ES-I3 (cell line): ENCODE results near the gene OR2A1.
"Not testable (repeated sequence)": the region's sequence is repeated elsewhere in the genome, so short reads cannot be mapped to it uniquely, and the experiment has no call there.

Experiments used
- H3K36me3 ChIP-seq: 2 replicates; pipeline ENCODE4 v1.6.1; 2013; ENCODE audit warnings: mild to moderate bottlenecking, low read length, control low read depth, moderate library complexity; ENCODE audit not compliant: insufficient read depth
- H3K4me1 ChIP-seq: 2 replicates; pipeline ENCODE4 v1.6.1; 2013; ENCODE audit warnings: mild to moderate bottlenecking, control low read depth, low read length; ENCODE audit not compliant: insufficient read depth
- H3K9ac ChIP-seq: 2 replicates; pipeline ENCODE4 v1.6.1; 2013; ENCODE audit warnings: low read depth, mild to moderate bottlenecking, low read length, moderate library complexity
- H3K9me3 ChIP-seq: 2 replicates; pipeline ENCODE4 v1.6.1; 2013; ENCODE audit warnings: mild to moderate bottlenecking, low read length, moderate library complexity; ENCODE audit not compliant: control insufficient read depth, insufficient read depth

The OR2A1 gene

DNA sequence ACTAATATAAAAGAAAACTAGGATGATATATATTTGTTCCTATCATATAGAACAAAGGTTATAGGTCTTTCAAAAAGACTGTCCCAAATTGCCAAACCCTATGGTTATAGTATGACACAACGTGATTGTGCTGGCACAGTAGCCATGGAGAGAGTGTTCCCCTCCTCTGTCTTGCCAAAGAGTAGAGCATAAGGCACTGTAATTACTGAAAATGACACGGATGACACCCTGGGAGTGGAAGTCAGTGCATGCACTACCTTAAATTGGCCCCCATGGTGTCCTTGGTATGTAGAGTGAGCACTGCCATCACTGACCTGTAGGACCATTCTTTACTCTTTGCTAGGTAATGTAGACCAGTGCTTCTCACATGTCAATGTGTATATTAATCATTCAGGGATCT is 7.1 kb upstream of the OR2A1 start:
- not testable (repeated sequence) for H3K9me3 ChIP-seq, H3K9ac ChIP-seq, H3K4me1 ChIP-seq, H3K36me3 ChIP-seq

DNA sequence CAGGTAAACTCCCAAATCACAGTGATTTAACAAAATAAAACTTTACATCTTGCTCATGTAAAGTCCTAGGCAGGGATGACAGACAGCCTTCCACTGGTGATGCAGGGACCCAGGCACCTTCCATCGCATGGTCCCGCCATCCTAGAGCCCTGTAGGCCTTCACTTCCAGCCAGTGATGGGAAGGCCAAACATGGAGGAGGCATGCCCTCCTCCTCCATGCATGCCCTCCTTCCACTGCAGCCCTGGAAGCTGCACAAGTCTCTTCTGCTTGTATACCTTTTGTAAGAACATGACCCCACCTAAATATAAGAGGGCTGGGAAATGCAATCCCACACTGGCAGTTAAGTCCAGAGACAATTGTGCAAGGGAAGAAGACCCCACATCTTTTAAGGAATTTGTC is 2.5 kb upstream of the OR2A1 start:
- H3K9ac ChIP-seq, H3K9me3 ChIP-seq: not testable (repeated sequence)

GRCh38 chr7:144311218-144311617 is 1.0 kb upstream of the OR2A1 start:
- H3K36me3 ChIP-seq, H3K9me3 ChIP-seq, H3K9ac ChIP-seq, H3K4me1 ChIP-seq: not testable (repeated sequence)

More for the DNA sequence above, 2.5 kb upstream of the OR2A1 start:
- H3K36me3 ChIP-seq, H3K4me1 ChIP-seq: not testable (repeated sequence)

GRCh38 chr7:144317537-144317936 is 5.3 kb downstream of the OR2A1 start:
- H3K9me3 ChIP-seq, H3K4me1 ChIP-seq, H3K9ac ChIP-seq, H3K36me3 ChIP-seq: not testable (repeated sequence)

DNA sequence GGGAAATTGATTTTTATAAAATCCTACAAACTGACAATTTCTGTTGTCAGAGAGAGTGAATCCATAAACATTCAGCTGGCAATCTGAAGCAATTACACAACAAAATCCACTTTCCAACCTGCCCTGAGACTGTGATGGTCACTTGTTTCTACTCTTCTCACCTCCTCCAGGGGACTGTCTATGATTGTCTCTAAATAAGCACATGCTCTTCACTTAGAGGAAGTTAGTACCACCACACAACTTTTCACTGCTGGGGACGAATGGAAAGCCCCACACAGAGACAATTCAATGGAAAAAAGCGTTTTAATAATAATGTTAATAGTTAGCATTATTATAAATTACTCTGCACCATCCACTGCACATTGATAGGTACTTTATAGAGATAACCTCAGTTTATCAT is 7.3 kb downstream of the OR2A1 start:
- H3K36me3 ChIP-seq, H3K9ac ChIP-seq: not testable (repeated sequence)

GRCh38 chr7:144321677-144322206 is 9.5 kb downstream of the OR2A1 start:
- not testable (repeated sequence) for H3K9ac ChIP-seq, H3K9me3 ChIP-seq, H3K36me3 ChIP-seq, H3K4me1 ChIP-seq

More for the DNA sequence above, 7.3 kb downstream of the OR2A1 start:
- H3K4me1 ChIP-seq, H3K9me3 ChIP-seq: not testable (repeated sequence)

GRCh38 chr7:144323359-144323758 is 11.1 kb downstream of the OR2A1 start:
- not testable (repeated sequence) for H3K9me3 ChIP-seq, H3K4me1 ChIP-seq, H3K9ac ChIP-seq, H3K36me3 ChIP-seq

GRCh38 chr7:144325868-144326267 is 13.6 kb downstream of the OR2A1 start:
- H3K9me3 ChIP-seq, H3K36me3 ChIP-seq, H3K9ac ChIP-seq, H3K4me1 ChIP-seq: not testable (repeated sequence)

- H3K9me3 ChIP-seq, H3K9ac ChIP-seq, H3K4me1 ChIP-seq, H3K36me3 ChIP-seq: not testable (repeated sequence)
These were observed 17.8 kb downstream of the OR2A1 start for GRCh38 chr7:144330044-144330443.

DNA sequence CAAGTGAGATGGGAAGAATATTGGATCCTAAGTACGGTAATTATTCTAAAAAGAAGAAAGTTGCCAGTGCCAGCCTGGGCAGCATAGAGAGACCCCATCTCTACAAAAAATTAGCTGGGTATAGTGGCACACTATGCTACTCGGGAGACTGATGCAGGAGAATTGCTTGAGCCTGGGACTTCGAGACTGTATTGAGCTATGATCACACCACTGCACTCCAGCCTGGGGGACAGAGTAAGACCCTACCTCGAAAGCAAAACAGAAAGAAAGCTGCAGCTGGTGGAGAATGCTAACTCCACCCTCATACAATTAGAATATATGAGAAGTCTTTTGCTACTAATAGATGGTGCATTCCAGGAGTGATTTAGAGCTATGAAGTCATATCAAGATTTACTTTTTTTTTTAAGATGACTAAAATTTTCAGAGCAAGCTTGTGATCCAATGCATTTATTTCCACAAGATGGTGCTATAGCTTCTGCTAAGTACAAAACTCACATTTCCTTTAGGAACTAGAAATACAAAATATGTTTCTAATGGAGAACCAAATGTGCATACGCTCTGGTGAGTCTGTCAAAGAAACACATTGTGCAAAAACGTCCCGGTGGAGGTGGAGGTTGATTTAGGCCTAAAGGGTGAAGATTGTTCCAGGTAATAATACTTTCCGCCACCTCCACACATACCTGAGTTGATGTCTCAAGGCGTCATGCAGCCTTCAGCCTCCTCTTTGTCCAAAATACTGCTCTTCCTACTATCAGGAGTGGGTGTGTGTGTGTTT is 19.2 kb downstream of the OR2A1 start:
- H3K9ac ChIP-seq, H3K4me1 ChIP-seq, H3K36me3 ChIP-seq, H3K9me3 ChIP-seq: not testable (repeated sequence)

- not testable (repeated sequence) for H3K9me3 ChIP-seq, H3K4me1 ChIP-seq, H3K9ac ChIP-seq, H3K36me3 ChIP-seq
These were observed 19.7 kb downstream of the OR2A1 start for GRCh38 chr7:144331996-144332288.

DNA sequence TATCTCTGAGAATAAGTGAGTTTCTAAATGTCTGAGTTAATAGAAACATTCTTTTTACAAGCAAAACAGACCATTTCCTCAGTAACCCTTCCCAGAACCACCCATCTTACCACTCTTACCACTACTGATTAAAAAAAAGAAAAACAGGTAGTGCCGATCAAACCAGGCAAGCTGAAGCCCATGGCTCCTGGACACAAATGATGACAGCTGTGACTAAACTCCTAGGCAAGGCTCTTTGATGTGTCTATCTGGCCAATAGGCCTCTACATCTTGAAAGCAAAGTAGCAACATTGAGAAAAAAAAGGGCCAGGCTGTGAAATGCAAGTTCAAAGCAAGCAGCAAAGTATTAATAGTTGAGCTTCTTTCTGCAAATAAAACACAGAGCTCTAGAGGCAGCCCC is 36.4 kb downstream of the OR2A1 start:
- H3K36me3 ChIP-seq, H3K9ac ChIP-seq, H3K9me3 ChIP-seq, H3K4me1 ChIP-seq: not testable (repeated sequence)

DNA sequence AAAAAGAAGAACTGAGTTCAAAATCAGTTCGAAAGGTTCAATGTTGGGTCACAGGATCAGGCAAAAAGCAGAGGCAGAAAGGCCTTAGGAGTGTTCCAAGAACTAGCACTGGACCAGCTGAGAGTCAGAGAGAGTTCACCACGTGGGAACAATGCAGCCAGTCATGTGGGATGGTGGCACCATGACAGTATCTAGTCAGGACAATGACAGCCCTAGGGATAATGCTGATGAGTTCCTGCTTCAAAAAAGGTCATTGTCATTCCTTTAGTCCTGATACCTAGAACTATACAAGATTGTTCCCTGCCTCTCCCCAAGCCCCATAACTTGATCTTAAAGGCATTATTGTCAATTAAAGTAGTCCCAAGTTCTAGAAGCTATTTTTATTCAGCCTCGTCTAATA is 39.4 kb downstream of the OR2A1 start:
- H3K36me3 ChIP-seq, H3K9ac ChIP-seq, H3K4me1 ChIP-seq, H3K9me3 ChIP-seq: not testable (repeated sequence)

- H3K9me3 ChIP-seq, H3K36me3 ChIP-seq, H3K4me1 ChIP-seq: not testable (repeated sequence)
- H3K9ac ChIP-seq: peak within 1 kb of the TSS; percentile 6; the same call in 1 of the 2 replicates
These were observed 43.1 kb downstream of the OR2A1 start, which contains the start of gene ARHGEF5 for GRCh38 chr7:144355176-144355822. Gene ARHGEF5 (plus strand): TSS chr7:144355402. CDS start chr7:144362670, 7,268 bp downstream.

GRCh38 chr7:144356185-144356584 is 44.0 kb downstream of the OR2A1 start:
- H3K9ac ChIP-seq, H3K9me3 ChIP-seq, H3K36me3 ChIP-seq, H3K4me1 ChIP-seq: not testable (repeated sequence)
